Prostate gland (tissue), 2 donors: Measurements from ENCODE around the gene CCSAP. TPM values are rescaled to one million over a fixed set of nuclear protein-coding genes. Genes with fewer than 3 reads are reported as not detected.
"Not testable (repeated sequence)": the region's sequence is repeated elsewhere in the genome, so short reads cannot be mapped to it uniquely, and the experiment has no call there.

Experiments used
- DNase-seq: peaks from one replicate; pipeline ENCODE4 v3.0.0-alpha.2; 2019; ENCODE audit warnings: low spot score
- H3K27ac ChIP-seq, 2 donors: fragments of 200-600 bp; sonication (generic); 2 replicates each; pipeline ENCODE4 v1.5.1; 2017 to 2019
- H3K27me3 ChIP-seq: fragments of 200-600 bp; sonication (generic); replicated peaks from 2 replicates; pipeline ENCODE4 v1.5.1; 2019; ENCODE audit not compliant: insufficient read depth
- H3K36me3 ChIP-seq, 2 donors: fragments of 200-600 bp; sonication (generic); 1 replicate in 1 of 2; 2 replicates in 1 of 2; pipeline versions ENCODE4 v1.5.1 to v1.8.1; 2017 to 2019
- H3K4me1 ChIP-seq: fragments of 200-600 bp; sonication (generic); replicated peaks from 2 replicates; pipeline ENCODE4 v1.5.1; 2019
- H3K4me3 ChIP-seq, 2 donors: fragments of 200-600 bp; sonication (generic); 2 replicates each; pipeline ENCODE4 v1.5.1; 2017 to 2019
- H3K9me3 ChIP-seq: fragments of 200-600 bp; sonication (generic); 2 replicates; pipeline ENCODE4 v1.5.1; 2017
- POLR2A ChIP-seq: fragments of 450-650 bp; IDR thresholded peaks from one replicate; pipeline ENCODE4 v1.6.1; 2016; ENCODE audit warnings: antibody characterized with exemption, mild to moderate bottlenecking
- POLR2AphosphoS5 ChIP-seq: sonication (generic); formaldehyde crosslinking; IDR thresholded peaks from one replicate; pipeline ENCODE4 v1.6.1; 2017; ENCODE audit warnings: antibody characterized with exemption
- WGBS: methylation state at CpG from one replicate; pipeline ENCODE4 v1.1.5; 2018; 5-methylcytosine and 5-hydroxymethylcytosine counted together
- intact Hi-C: fragments of 100-400 bp; cut with DNase I; formaldehyde crosslinking; loops from one replicate; pipeline ENCODE4 v1.14.2; 2022
- total RNA-seq, 2 donors: library from RNA; depleted of rRNA; stranded (reverse); fragments of >200 nt; gene quantifications; one replicate each; pipeline ENCODE4 v1.1.0, GENCODE V29; 2016
- TF ChIP-seq, protein P1 (sequence below), 4 experiments: fragments of 200-600 bp in 2 of 4; fragments of 450-650 bp in 2 of 4; sonication (generic) in 2 of 4; IDR thresholded peaks; 1 replicate in 3 of 4; 2 replicates in 1 of 4; pipeline ENCODE4 v1.5.1; 2016 to 2019; ENCODE audit warnings: antibody characterized with exemption in 4 of 4, mild to moderate bottlenecking in 2 of 4, moderate library complexity in 2 of 4

Gene CCSAP
- total RNA-seq, 2 donors from 2014 or later = 5.5 to 6.4 TPM

DNA sequence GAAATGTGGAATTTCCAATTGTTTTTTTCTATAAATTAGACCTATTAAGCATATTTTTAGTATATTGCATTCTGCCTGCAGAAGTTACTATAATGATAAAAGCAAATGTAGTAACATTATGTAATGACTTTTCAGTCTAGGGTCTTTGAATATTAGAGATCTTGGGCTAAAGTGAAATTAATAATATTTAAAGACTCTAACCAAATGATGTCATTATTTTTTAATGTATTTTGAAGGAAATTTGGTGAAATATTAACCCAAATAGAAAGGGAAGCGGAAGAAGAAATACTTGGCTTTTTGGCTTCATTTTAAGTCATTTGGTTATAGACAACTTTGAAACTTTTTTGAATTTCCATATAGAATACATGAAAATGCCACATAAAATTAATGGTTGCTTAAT lies 45.1 kb downstream of the CCSAP start:
- Histone ChIP-seq H3K36me3 (peaks cover 0 to 10% of the 10 kb centered on the region in 2 donors), H3K27me3 (no peaks in the 10 kb centered on the region), H3K4me1 (no peaks in the 10 kb centered on the region), H3K4me3 (no peak overlapping the region), H3K27ac (no peak overlapping the region), H3K9me3 (no peaks in the 10 kb centered on the region)
- 100% methylated on average over 1 of the region's 1 CpG for whole genome bisulfite sequencing
- TF ChIP-seq POLR2A (no peak), POLR2AphosphoS5 (no peak)
- TF ChIP-seq, protein P1, sequence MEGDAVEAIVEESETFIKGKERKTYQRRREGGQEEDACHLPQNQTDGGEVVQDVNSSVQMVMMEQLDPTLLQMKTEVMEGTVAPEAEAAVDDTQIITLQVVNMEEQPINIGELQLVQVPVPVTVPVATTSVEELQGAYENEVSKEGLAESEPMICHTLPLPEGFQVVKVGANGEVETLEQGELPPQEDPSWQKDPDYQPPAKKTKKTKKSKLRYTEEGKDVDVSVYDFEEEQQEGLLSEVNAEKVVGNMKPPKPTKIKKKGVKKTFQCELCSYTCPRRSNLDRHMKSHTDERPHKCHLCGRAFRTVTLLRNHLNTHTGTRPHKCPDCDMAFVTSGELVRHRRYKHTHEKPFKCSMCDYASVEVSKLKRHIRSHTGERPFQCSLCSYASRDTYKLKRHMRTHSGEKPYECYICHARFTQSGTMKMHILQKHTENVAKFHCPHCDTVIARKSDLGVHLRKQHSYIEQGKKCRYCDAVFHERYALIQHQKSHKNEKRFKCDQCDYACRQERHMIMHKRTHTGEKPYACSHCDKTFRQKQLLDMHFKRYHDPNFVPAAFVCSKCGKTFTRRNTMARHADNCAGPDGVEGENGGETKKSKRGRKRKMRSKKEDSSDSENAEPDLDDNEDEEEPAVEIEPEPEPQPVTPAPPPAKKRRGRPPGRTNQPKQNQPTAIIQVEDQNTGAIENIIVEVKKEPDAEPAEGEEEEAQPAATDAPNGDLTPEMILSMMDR (IDR thresholded peaks at IDR 0.05) = no peak
- intact Hi-C loops = no loop called here
- no peak for DNase-seq

- no peaks in the 10 kb centered on the region for H3K27me3 ChIP-seq
- no peak for DNase-seq
- no peaks in the 10 kb centered on the region for H3K4me1 ChIP-seq
- 73% methylated on average over 3 of the region's 3 CpGs for WGBS
- H3K9me3 ChIP-seq = no peaks in the 10 kb centered on the region
- no peak overlapping the region for H3K4me3 ChIP-seq
- intact Hi-C loops = no loop called here
- H3K36me3 ChIP-seq = peaks cover 0 to 10% of the 10 kb centered on the region in 2 donors
- TF ChIP-seq, protein P1 (IDR thresholded peaks at IDR 0.05) = no peak
- TF ChIP-seq POLR2A (no peak), POLR2AphosphoS5 (no peak)
- no peak overlapping the region for H3K27ac ChIP-seq
Measured at GRCh38 chr1:229296541-229296941, 46.3 kb downstream of the CCSAP start.

DNA sequence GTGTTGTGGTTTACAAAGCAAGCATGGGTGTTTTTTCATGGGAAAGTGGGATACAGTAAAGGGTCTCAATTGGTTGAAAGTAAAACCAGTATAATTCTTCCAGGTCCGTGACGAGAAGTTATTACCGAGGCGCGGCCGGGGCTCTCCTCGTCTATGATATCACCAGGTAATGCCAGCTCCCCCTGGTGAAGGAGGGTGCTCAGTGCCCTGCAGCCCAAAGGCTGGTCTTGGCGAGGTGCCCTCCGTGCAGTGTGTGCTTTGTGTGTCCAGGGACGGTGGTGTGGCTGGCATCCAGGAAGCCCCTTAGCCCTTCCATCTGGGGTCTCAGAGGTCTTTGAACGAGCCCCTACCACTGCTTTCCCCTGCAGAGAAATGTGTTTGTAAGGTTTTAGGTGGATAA lies 47.1 kb downstream of the CCSAP start:
- no peak for DNase-seq
- intact Hi-C loops = no loop called here
- H3K27me3 ChIP-seq = no peaks in the 10 kb centered on the region
- no peak overlapping the region for H3K27ac ChIP-seq
- 69% methylated on average over 11 of the region's 11 CpGs for WGBS
- TF ChIP-seq POLR2AphosphoS5 = no peak
- TF ChIP-seq, protein P1 (IDR thresholded peaks at IDR 0.05) = no peak
- no peak for TF ChIP-seq POLR2A
- no peaks in the 10 kb centered on the region for H3K4me1 ChIP-seq
- no peak overlapping the region for H3K4me3 ChIP-seq
- no peaks in the 10 kb centered on the region for H3K9me3 ChIP-seq
- peaks cover 0 to 10% of the 10 kb centered on the region in 2 donors for H3K36me3 ChIP-seq

GRCh38 chr1:229293528-229294204 lies 49.2 kb downstream of the CCSAP start:
- H3K27me3 ChIP-seq = no peaks in the 10 kb centered on the region

GRCh38 chr1:229291686-229292085 lies 51.2 kb downstream of the CCSAP start:
- WGBS = 97% methylated on average over 4 of the region's 4 CpGs
- DNase-seq, intact Hi-C loops: not testable (repeated sequence)

More at GRCh38 chr1:229293528-229294204, 49.2 kb downstream of the CCSAP start:
- no peak for TF ChIP-seq POLR2A
- no peak for TF ChIP-seq POLR2AphosphoS5
- TF ChIP-seq, protein P1 (IDR thresholded peaks at IDR 0.05) = no peak
- Histone ChIP-seq H3K9me3 (no peaks in the 10 kb centered on the region), H3K36me3 (no peaks in the 10 kb centered on the region), H3K4me1 (no peaks in the 10 kb centered on the region), H3K4me3 (no peak overlapping the region), H3K27ac (no peak overlapping the region)
- DNase-seq = no peak
- 94% methylated on average over 10 of the region's 10 CpGs for WGBS
- intact Hi-C loops = no loop called here

More at GRCh38 chr1:229291686-229292085, 51.2 kb downstream of the CCSAP start:
- not testable (repeated sequence) for H3K27me3 ChIP-seq, H3K27ac ChIP-seq, H3K4me1 ChIP-seq, H3K4me3 ChIP-seq, H3K36me3 ChIP-seq, H3K9me3 ChIP-seq
